HEK293 (cell line): ENCODE results near the gene PIK3R4.

Source experiments
- CTCF ChIA-PET: fragments of 350-600 bp; formaldehyde crosslinking; extraction: SDS; loops from one replicate; lab custom pipeline; 2021; ENCODE audit warnings: antibody characterized with exemption; lab: Yijun Ruan, JAX
- POLR2A ChIA-PET: fragments of 300-600 bp; formaldehyde crosslinking; extraction: SDS; loops from one replicate; lab custom pipeline; 2020; ENCODE audit warnings: antibody characterized with exemption, inconsistent platforms; lab: Yijun Ruan, JAX
- H3K27ac ChIP-seq: fragments of 200-500 bp; sonication (Bioruptor generic); 2 replicates; pipeline ENCODE4 v1.5.1; 2014; ENCODE audit warnings: low read depth, low read length, control low read depth, inconsistent platforms; ENCODE audit errors: extremely low read depth
- H3K36me3 ChIP-seq, 2 experiments: fragments of 200-500 bp in 1 of 2; sonication (Bioruptor generic) in 1 of 2; 1 replicate in 1 of 2; 2 replicates in 1 of 2; pipeline ENCODE4 v1.5.1; 2014 to 2017; ENCODE audit warnings: inconsistent platforms in 2 of 2, low read length in 2 of 2; ENCODE audit not compliant: control insufficient read depth in 2 of 2, insufficient read depth in 1 of 2
- H3K4me1 ChIP-seq: fragments of 200-500 bp; sonication (Bioruptor generic); 2 replicates; pipeline ENCODE4 v1.5.1; 2014; ENCODE audit warnings: mild to moderate bottlenecking, low read length, inconsistent platforms; ENCODE audit not compliant: control insufficient read depth, insufficient read depth
- H3K4me3 ChIP-seq: 2 replicates; pipeline ENCODE4 v1.5.1; 2011; ENCODE audit warnings: low read depth, mild to moderate bottlenecking, control low read depth, low read length, moderate library complexity
- H3K9me3 ChIP-seq: fragments of 200-500 bp; sonication (Bioruptor generic); 2 replicates; pipeline ENCODE4 v1.5.1; 2014; ENCODE audit warnings: low read depth, low read length, inconsistent platforms; ENCODE audit not compliant: control insufficient read depth, insufficient read depth
- BCL11B ChIP-seq: fragments of 450-650 bp; formaldehyde crosslinking; IDR thresholded peaks from 2 replicates; pipeline ENCODE4 v1.5.1; 2016; ENCODE audit warnings: low read depth, missing biosample characterization, missing genetic modification characterization
- TRIM28 ChIP-seq: IDR thresholded peaks from 2 replicates; pipeline ENCODE4 v1.6.1; 2011; ENCODE audit warnings: low read length, control low read depth, borderline replicate concordance
- YY2 ChIP-seq: fragments of 450-650 bp; formaldehyde crosslinking; IDR thresholded peaks from 2 replicates; pipeline ENCODE4 v1.5.1; 2016; ENCODE audit warnings: missing biosample characterization, missing genetic modification characterization
- ZFP3 ChIP-seq: fragments of 450-650 bp; formaldehyde crosslinking; IDR thresholded peaks from 2 replicates; pipeline ENCODE4 v1.5.1; 2016; ENCODE audit warnings: low read depth, missing biosample characterization, missing genetic modification characterization
- ZNF169 ChIP-seq: fragments of 450-650 bp; formaldehyde crosslinking; IDR thresholded peaks from 2 replicates; pipeline ENCODE4 v1.5.1; 2016; ENCODE audit warnings: missing biosample characterization, missing genetic modification characterization
- ZNF184 ChIP-seq: fragments of 450-650 bp; IDR thresholded peaks from 2 replicates; pipeline ENCODE4 v1.5.1; 2018; ENCODE audit warnings: missing biosample characterization, mild to moderate bottlenecking, missing genetic modification characterization
- ZNF324 ChIP-seq: fragments of 450-650 bp; formaldehyde crosslinking; IDR thresholded peaks from 2 replicates; pipeline ENCODE4 v1.5.1; 2016; ENCODE audit warnings: missing biosample characterization, missing genetic modification characterization
- ZNF433 ChIP-seq: fragments of 450-650 bp; formaldehyde crosslinking; IDR thresholded peaks from 2 replicates; pipeline ENCODE4 v1.5.1; 2016; ENCODE audit warnings: missing biosample characterization, missing genetic modification characterization, low read depth
- ZNF501 ChIP-seq: fragments of 450-650 bp; formaldehyde crosslinking; IDR thresholded peaks from 2 replicates; pipeline ENCODE4 v1.5.1; 2016; ENCODE audit warnings: missing biosample characterization, missing genetic modification characterization
- ZNF548 ChIP-seq: fragments of 450-650 bp; formaldehyde crosslinking; IDR thresholded peaks from 2 replicates; pipeline ENCODE4 v1.5.1; 2016; ENCODE audit warnings: missing biosample characterization, missing genetic modification characterization
- ZNF560 ChIP-seq: fragments of 450-650 bp; formaldehyde crosslinking; IDR thresholded peaks from 2 replicates; pipeline ENCODE4 v1.5.1; 2017; ENCODE audit warnings: missing biosample characterization, missing genetic modification characterization, borderline replicate concordance
- ZNF654 ChIP-seq: fragments of 450-650 bp; formaldehyde crosslinking; IDR thresholded peaks from 2 replicates; pipeline ENCODE4 v1.5.1; 2016; ENCODE audit warnings: low read depth, missing biosample characterization, missing genetic modification characterization
- ZNF664 ChIP-seq: fragments of 450-650 bp; formaldehyde crosslinking; IDR thresholded peaks from 2 replicates; pipeline ENCODE4 v1.5.1; 2016; ENCODE audit warnings: missing biosample characterization, missing genetic modification characterization
- ZNF747 ChIP-seq: fragments of 450-650 bp; formaldehyde crosslinking; IDR thresholded peaks from 2 replicates; pipeline ENCODE4 v1.5.1; 2016; ENCODE audit warnings: missing biosample characterization, missing genetic modification characterization
- ZNF768 ChIP-seq: fragments of 450-650 bp; formaldehyde crosslinking; IDR thresholded peaks from 2 replicates; pipeline ENCODE4 v1.5.1; 2018; ENCODE audit warnings: missing biosample characterization, mild to moderate bottlenecking, missing genetic modification characterization
- ZNF837 ChIP-seq: fragments of 450-650 bp; formaldehyde crosslinking; IDR thresholded peaks from 2 replicates; pipeline ENCODE4 v1.5.1; 2016; ENCODE audit warnings: missing biosample characterization, missing genetic modification characterization
- TF ChIP-seq, protein P1 (sequence below): fragments of 450-650 bp; formaldehyde crosslinking; IDR thresholded peaks from 2 replicates; pipeline ENCODE4 v1.5.1; 2016; ENCODE audit warnings: missing biosample characterization, missing genetic modification characterization, borderline replicate concordance
- TF ChIP-seq, protein P2 (sequence below): fragments of 450-650 bp; formaldehyde crosslinking; IDR thresholded peaks from 2 replicates; pipeline ENCODE4 v1.5.1; 2016; ENCODE audit warnings: missing biosample characterization, missing genetic modification characterization
- TF ChIP-seq, protein P3 (sequence below): fragments of 450-650 bp; formaldehyde crosslinking; IDR thresholded peaks from 2 replicates; pipeline ENCODE4 v1.5.1; 2016; ENCODE audit warnings: missing biosample characterization, missing genetic modification characterization

Gene PIK3R4

DNA sequence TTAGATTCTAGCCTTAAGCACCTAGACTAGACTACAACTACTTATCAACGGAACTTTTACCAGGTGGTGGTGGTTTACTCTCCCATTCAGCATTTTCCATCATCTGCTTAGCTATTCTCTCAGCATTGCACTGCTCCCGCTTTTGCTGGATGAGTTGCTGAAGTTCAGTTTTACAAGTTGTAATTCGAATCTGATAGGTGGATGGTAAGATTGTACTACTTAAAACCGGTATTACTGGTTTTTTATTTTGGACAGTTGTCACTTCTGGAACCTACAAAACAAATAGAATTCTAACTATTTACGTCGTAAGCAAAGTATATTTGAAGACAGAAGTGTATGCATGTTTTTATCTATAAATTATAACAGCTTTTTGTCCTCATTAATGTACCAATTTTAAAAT, 41.1 kb downstream of the PIK3R4 start:
- peaks cover 9 to 63% of the 10 kb centered on the region in 2 experiments; a peak in 2 of 3 replicates for H3K36me3 ChIP-seq
- TF ChIP-seq ZNF654, result no peak
- CTCF ChIA-PET, result no interaction called here
- H3K4me3 ChIP-seq, result no peak overlapping the region
- H3K9me3 ChIP-seq, result no peaks in the 10 kb centered on the region
- H3K27ac ChIP-seq, result no peak overlapping the region
- POLR2A ChIA-PET, result no interaction called here
- no peaks in the 10 kb centered on the region for H3K4me1 ChIP-seq

DNA sequence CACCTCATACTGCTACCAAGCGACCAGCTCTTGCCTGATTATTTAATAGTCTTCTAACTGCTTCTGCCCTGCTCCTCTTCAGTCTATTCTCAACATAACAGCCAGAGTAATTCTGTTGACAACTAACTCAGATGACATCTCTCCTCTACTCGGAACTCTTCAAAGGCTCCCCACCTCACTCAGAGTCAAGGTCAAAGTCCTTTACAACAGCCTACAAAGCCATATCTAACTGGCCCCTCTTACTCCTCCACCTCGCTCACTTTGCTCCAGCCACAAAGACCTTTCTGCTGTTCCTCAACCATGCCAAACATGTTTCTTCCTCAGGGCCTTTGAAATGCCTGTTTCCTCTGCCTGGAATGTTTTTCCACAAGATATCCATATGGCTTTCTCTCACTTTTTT, 43.6 kb downstream of the PIK3R4 start:
- H3K9me3 ChIP-seq, result no peaks in the 10 kb centered on the region
- TF ChIP-seq ZNF768 (tag by site-specific recombination) (no peak), ZNF184 (tag by site-specific recombination) (no peak), BCL11B (tag by site-specific recombination) (no peak)
- H3K4me1 ChIP-seq, result no peaks in the 10 kb centered on the region
- peaks cover 9 to 64% of the 10 kb centered on the region in 2 experiments; a peak in 2 of 3 replicates for H3K36me3 ChIP-seq
- no peak overlapping the region for H3K27ac ChIP-seq
- H3K4me3 ChIP-seq, result no peak overlapping the region
- POLR2A ChIA-PET, result no interaction called here
- CTCF ChIA-PET, result no interaction called here

DNA sequence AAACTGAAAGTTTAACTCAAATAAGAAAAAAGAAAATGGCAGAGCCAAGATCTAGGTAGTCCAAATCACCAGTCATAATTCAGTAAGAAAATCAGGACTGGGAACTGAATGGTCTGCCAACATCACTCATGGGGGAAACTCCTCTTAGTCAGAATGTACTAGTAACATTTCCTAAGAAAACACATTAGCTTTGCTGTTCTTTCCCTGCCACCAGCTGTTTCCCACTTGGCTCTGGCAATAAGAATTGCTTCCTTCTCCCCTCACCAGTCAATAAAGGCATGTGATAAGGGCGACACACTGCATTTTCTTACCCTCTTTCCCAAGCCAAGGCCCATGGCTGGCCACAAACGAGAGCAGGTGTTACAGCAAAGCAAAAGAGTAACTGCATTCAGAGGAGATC, 46.1 kb downstream of the PIK3R4 start:
- CTCF ChIA-PET, result interaction anchor here (0.6 to 1.1 kb wide), 5 partner anchors 11 to 312 kb away, joined by 3 to 5 read pairs (median 3); no protein-coding TSS in a partner anchor
- H3K27ac ChIP-seq, result no peak overlapping the region
- H3K4me3 ChIP-seq, result no peak overlapping the region
- POLR2A ChIA-PET, result no interaction called here
- H3K4me1 ChIP-seq, result no peaks in the 10 kb centered on the region
- H3K9me3 ChIP-seq, result no peaks in the 10 kb centered on the region
- H3K36me3 ChIP-seq, result peaks cover 12 to 50% of the 10 kb centered on the region in 2 experiments; a peak in 2 of 3 replicates
- TF ChIP-seq ZNF664 (no peak), ZNF169 (tag by site-specific recombination) (no peak), ZNF324 (tag by site-specific recombination) (no peak), ZNF837 (tag by site-specific recombination) (no peak), YY2 (tag by site-specific recombination) (no peak), ZNF501 (tag by site-specific recombination) (no peak), TRIM28 (no peak), ZFP3 (no peak), ZNF433 (tag by site-specific recombination) (no peak), ZNF768 (tag by site-specific recombination) (no peak)
- TF ChIP-seq, protein P1, sequence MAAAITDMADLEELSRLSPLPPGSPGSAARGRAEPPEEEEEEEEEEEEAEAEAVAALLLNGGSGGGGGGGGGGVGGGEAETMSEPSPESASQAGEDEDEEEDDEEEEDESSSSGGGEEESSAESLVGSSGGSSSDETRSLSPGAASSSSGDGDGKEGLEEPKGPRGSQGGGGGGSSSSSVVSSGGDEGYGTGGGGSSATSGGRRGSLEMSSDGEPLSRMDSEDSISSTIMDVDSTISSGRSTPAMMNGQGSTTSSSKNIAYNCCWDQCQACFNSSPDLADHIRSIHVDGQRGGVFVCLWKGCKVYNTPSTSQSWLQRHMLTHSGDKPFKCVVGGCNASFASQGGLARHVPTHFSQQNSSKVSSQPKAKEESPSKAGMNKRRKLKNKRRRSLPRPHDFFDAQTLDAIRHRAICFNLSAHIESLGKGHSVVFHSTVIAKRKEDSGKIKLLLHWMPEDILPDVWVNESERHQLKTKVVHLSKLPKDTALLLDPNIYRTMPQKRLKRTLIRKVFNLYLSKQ (tag by site-specific recombination), result no peak
- TF ChIP-seq, protein P2, sequence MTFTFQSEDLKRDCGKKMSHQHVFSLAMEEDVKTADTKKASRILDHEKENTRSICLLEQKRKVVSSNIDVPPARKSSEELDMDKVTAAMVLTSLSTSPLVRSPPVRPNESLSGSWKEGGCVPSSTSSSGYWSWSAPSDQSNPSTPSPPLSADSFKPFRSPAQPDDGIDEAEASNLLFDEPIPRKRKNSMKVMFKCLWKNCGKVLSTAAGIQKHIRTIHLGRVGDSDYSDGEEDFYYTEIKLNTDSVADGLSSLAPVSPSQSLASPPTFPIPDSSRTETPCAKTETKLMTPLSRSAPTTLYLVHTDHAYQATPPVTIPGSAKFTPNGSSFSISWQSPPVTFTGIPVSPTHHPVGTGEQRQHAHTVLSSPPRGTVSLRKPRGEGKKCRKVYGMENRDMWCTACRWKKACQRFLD (tag by site-specific recombination), result no peak
- TF ChIP-seq, all 188 proteins: peak for 0

DNA sequence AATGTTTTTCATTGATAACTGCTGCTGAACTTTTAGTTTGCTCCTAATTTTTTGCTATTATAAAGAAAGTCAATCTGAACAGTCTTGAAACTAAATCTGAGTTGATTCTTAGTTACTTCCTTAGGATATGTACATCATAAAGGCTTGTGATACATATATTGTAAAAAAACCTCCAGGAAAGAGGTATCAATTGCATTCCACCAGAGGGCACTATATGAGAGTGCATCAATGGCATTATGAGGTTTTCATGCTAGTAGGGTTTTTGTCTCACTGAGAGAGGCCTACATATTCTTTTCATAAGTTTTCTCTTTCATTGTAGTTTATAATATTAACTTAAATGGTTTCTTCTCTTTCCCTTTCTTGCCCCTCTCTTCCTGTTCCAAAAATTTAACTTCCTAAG, 46.9 kb downstream of the PIK3R4 start:
- H3K4me1 ChIP-seq, result no peaks in the 10 kb centered on the region
- H3K27ac ChIP-seq, result no peak overlapping the region
- ChIA-PET POLR2A (no interaction called here), CTCF (interaction anchor here (0.7 to 1.0 kb wide), 4 partner anchors 16 to 420 kb away, joined by 3 to 4 read pairs (median 3); no protein-coding TSS in a partner anchor)
- no peaks in the 10 kb centered on the region for H3K9me3 ChIP-seq
- no peak overlapping the region for H3K4me3 ChIP-seq
- peaks cover 12 to 49% of the 10 kb centered on the region in 2 experiments; a peak in 2 of 3 replicates for H3K36me3 ChIP-seq
- TF ChIP-seq, protein P3, sequence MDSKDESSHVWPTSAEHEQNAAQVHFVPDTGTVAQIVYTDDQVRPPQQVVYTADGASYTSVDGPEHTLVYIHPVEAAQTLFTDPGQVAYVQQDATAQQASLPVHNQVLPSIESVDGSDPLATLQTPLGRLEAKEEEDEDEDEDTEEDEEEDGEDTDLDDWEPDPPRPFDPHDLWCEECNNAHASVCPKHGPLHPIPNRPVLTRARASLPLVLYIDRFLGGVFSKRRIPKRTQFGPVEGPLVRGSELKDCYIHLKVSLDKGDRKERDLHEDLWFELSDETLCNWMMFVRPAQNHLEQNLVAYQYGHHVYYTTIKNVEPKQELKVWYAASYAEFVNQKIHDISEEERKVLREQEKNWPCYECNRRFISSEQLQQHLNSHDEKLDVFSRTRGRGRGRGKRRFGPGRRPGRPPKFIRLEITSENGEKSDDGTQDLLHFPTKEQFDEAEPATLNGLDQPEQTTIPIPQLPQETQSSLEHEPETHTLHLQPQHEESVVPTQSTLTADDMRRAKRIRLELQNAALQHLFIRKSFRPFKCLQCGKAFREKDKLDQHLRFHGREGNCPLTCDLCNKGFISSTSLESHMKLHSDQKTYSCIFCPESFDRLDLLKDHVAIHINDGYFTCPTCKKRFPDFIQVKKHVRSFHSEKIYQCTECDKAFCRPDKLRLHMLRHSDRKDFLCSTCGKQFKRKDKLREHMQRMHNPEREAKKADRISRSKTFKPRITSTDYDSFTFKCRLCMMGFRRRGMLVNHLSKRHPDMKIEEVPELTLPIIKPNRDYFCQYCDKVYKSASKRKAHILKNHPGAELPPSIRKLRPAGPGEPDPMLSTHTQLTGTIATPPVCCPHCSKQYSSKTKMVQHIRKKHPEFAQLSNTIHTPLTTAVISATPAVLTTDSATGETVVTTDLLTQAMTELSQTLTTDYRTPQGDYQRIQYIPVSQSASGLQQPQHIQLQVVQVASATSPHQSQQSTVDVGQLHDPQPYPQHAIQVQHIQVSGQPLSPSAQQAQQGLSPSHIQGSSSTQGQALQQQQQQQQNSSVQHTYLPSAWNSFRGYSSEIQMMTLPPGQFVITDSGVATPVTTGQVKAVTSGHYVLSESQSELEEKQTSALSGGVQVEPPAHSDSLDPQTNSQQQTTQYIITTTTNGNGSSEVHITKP (tag by site-specific recombination), result no peak
- TF ChIP-seq ZNF654 (peak; percentile 32), ZNF747 (no peak), ZNF560 (no peak), ZNF548 (no peak)
